ENCODE data around the gene PDZRN4.

Gene PDZRN4

DNA sequence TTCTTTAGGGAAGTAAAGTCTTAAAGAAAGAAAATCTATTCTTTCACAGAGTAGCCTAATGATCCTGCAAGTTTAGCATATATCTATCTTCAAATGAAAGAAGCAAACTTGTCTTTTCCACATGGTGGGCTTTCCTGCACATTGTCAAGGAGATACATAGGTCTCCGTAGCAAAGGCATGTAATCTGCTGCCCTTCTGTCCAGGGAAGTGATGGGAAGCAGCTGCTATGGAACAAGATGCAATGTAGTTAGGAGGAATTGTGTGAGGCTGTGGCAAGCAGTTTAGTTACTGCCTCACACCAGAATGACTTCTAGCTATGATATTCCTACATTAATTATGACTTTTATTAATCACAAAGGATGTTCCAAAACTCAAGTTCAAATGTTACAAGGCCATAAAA, 174.4 kb downstream of the PDZRN4 start:
- DNase-seq (ENCODE audit: low read depth in 2 of 2): no peak

DNA sequence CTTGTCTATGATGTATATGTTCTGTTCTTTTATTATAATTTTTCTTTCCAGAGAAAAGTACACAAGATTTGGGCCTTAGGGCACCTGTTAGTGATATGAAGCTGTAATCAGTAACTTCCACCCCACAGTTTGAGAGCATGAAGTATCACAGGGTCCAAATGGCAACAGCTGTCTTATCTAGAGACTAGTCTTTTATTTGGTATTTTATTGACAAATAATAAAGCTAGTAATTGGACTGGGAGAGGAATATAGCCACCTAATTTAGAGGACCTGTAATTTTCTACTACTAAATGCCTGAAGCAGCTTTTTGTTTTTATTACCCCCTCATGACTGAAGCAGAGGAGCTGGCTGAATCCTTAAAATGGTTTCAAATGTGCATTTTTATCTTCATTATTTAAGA, 174.8 kb downstream of the PDZRN4 start:
- DNase-seq (ENCODE audit: low read depth in 2 of 2): no peak

DNA sequence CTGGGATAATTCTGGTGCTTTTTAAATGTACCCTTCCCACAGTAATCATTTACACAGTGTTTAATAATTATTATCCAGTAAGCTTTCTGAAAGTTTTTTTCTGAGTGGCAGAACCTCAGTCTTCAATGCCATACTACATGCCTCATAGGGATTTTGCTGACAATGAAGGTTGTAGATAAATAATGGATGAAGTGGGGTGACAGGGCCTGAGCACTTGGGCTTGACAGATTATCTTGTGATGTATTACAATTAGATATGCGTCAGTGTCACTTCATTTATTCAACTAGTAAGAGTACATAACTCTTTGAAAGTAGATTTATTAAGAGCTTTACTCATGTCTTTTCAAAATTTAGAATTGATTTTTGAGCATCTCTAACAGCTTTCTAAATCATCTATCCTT, 176.1 kb downstream of the PDZRN4 start:
- no peak for DNase-seq (ENCODE audit: low read depth in 2 of 2)

DNA sequence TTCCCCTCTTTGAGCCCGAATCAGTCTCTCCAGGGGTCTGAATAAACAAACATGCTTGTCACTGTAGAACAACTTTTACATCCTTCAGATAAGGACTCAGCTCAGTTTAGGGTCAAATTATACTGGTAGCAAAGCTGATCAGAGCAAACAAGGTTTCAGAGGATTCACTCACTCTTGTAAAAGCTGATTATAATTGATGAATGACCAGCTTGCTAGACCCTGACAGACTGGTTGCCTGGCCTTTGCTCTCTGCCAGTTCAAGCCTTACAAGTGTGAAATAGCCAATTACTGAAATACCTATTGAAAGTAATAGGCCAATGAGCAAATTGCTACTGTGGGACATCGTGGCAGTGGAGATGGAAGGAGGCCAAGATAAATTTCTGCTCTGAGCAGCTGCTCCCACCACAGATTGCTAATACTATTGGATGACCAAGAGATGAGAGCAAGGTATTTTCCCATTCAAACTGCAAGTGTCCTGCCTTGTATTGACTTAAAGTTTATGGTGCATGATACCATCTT, 177.6 kb downstream of the PDZRN4 start:
- no peak for DNase-seq (ENCODE audit: low read depth in 2 of 2)

DNA sequence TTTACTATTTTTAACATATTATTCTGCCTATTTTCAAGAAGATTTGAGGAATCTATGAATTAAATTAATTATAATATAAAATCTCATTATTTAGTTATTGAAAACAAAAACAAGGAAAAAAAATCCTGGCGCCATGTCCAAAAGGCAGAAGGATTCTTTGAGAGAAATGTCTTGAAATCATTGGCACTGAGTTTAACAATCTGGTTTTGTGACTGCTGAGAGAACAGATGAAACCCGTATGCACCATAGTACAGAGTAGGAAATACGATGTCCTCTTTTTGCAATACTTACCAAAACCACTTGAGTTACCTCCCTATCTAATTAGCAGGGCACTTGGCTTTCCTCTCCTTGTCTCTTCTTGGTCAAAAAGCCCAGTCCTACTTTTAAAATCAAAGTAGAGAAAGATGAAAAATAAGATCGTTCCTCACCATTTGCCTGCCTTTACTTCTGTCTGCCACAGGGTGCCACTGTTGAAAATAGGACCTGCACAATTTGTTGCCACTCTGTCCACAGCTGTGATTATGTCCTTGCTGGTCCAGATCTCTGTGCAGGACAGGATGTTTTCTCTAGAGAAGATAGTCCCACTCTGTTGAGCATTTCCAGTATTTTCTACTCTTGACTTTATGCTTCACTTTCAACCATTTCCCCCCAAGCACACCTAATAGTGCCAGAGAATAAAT, 179.7 kb downstream of the PDZRN4 start:
- no peak for DNase-seq (ENCODE audit: low read depth in 2 of 2)

DNA sequence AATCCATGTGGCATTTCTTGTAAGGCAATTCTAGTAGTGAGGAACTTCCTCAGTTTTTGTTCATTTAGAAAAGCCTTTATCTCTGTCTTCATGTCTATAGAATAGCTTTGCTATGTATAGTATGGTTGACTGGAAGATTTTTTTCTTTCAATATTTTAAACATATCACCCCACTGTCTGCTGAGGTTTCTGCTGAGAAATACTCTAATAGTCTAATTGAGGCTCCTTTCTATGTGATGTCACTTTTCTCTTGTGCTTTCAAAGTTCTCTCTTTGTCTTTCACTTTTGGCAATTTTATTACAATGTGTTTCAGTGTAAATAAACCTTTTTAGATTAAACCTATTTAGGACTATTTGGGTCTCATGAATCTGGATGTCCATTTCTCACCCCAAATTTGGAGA, 192.8 kb downstream of the PDZRN4 start:
- DNase-seq (ENCODE audit: low read depth in 2 of 2): no peak

- DNase-seq (ENCODE audit: low read depth in 2 of 2): no peak
These were observed 214.7 kb downstream of the PDZRN4 start for GRCh38 chr12:41402801-41403200.

GRCh38 chr12:41407232-41407799, 219.2 kb downstream of the PDZRN4 start:
- no peak for DNase-seq (ENCODE audit: low read depth in 2 of 2)

GRCh38 chr12:41409628-41410027, 221.5 kb downstream of the PDZRN4 start:
- no peak for DNase-seq (ENCODE audit: low read depth in 2 of 2)

DNA sequence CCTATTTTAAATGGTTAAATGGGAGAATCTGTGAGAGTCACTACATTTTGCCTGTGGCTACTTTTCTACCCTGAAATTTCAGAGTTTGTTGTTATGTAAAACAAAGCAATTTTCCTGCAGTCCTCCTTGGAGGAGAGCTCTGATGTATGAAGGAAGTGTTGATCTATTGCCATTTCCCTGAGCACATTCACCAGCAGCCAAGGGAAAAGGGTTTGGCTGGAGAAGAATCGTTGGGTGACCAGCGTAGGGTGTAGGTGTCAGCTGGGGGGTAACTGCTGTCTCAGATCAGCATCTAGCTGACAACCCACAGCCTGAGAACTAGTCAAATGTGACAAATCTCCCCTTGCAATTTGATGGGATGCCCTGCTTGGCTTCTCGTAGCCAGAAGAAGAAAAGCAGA, 230.5 kb downstream of the PDZRN4 start:
- no peak for DNase-seq (ENCODE audit: low read depth in 2 of 2)

DNA sequence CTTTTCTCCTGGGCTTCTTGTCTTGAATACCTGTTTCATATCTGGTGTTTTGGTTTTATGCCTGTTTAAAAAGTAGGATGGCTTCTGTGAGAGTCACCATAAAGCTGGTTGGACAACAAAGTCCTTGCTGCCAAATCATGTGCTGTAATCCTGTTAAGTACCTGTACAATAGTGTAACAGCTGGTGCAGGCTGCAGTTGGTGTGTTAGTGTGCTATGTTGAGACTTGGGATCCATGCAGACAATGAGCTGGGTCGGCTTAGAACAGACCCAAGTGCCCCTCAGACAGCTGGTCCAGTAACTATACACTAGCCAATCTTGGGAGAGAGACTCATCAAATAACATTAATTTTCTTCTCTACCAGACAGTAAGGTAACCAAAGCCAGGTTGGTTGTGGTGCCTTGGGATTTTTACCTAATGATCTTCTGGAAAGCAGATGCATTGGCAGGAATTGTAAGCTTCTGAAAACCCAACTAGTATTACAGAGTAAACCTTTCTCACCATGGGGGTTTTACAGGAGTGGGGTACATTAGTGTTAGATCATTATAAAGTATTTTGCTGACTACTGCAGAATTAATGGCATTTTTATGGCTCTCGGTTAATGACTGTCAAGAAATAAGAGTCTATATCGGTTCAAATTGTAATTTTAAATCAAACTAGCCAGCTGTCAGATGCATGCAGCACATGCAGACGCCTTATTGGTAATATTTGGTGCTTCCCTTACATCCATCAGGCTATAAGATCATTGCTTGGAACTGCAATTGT, 231.2 kb downstream of the PDZRN4 start:
- DNase-seq (ENCODE audit: low read depth in 2 of 2): no peak

DNA sequence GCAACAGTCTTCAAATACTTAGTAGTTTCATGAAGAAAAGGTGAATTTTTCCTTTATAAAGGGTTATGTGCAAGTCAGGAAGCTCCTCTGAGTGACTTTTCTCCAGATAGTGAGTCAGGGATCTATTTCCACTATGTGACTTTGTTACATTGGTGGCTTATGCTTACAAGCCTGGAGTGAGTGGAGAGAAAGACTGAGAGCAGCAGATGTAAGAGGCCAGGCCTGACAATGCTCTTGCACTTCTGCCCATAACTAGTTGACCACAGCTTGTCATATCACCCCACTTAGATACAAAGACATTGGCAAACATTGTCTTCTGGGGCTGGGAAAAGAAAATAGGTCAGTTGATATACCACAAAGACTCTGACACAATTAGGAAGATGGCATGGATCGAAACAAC, 236.5 kb downstream of the PDZRN4 start:
- DNase-seq (ENCODE audit: low read depth in 2 of 2): no peak

GRCh38 chr12:41433460-41433859, 245.3 kb downstream of the PDZRN4 start:
- no peak for DNase-seq (ENCODE audit: low read depth in 2 of 2)

DNA sequence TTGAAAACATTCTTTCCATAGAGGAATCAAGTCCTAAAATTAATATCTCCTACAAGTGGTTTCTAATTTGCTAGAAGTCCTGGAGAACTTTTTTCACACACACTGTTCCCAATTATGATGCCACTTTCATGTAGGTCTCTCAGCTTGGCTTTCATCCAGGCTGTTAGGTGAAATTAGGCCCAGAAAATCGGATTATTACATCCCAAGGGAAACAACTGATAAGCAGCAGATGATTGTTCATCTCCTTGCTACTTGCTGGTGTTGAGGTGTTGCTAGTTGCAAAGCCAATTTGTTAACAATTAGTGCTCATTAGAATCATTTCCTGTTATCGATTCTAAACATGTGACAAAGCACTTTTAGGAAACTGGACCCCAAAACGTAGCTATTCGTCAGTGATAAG, 248.0 kb downstream of the PDZRN4 start:
- DNase-seq (ENCODE audit: low read depth in 2 of 2): no peak

- no peak for DNase-seq (ENCODE audit: low read depth in 2 of 2)
These were observed 249.4 kb downstream of the PDZRN4 start for GRCh38 chr12:41437563-41437962.

GRCh38 chr12:41438854-41439541, 250.9 kb downstream of the PDZRN4 start:
- DNase-seq (ENCODE audit: low read depth in 2 of 2): no peak

- DNase-seq (ENCODE audit: low read depth in 2 of 2): no peak
These were observed 251.7 kb downstream of the PDZRN4 start for GRCh38 chr12:41439801-41440200.

GRCh38 chr12:41441180-41441579, 253.1 kb downstream of the PDZRN4 start:
- DNase-seq (ENCODE audit: low read depth in 2 of 2): no peak

DNA sequence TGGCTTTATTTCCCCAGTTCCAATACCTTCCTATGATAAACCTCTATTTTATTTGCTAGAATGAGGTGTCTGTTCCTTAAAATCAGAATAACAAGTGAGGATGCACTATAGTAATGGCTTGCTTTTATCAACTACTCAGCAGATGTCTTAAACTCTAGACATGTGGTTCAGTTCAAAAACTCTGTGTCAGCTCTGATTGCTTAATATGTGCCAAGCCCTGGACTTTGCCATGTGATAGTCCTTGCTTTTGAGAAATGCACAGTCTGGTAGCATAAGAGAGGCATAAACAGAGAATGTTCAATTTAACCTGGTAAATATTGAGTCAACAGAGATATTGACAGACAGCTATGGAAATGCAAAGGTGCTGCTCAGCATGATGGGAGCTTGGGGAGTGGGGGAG, 254.8 kb downstream of the PDZRN4 start:
- no peak for DNase-seq (ENCODE audit: low read depth in 2 of 2)

GRCh38 chr12:41443690-41444089, 255.6 kb downstream of the PDZRN4 start:
- DNase-seq (ENCODE audit: low read depth in 2 of 2): no peak

GRCh38 chr12:41452838-41453407, 264.8 kb downstream of the PDZRN4 start:
- DNase-seq (ENCODE audit: low read depth in 2 of 2): no peak

GRCh38 chr12:41453409-41453808, 265.3 kb downstream of the PDZRN4 start:
- DNase-seq (ENCODE audit: low read depth in 2 of 2): no peak

Data from stimulated activated CD4-positive, alpha-beta T cell treated with anti-CD3 and anti-CD28 coated beads, Interleukin-15, amount 100 ng/mL, for 48 hours (primary cell).